ENCODE results near the gene ZNF385C.

GRCh38 chr17:42117397-42118125 lies 19.3 kb upstream of the ZNF385C start:
- TF ChIP-seq CTCF (IDR thresholded peaks at IDR 0.05) = no peak
- TF ChIP-seq EZH2 (IDR thresholded peaks at IDR 0.05; ENCODE audit: borderline replicate concordance, insufficient read depth, low read depth, low read length, poor library complexity, severe bottlenecking) = no peak

All from B cell (primary cell).